HG02763 (cell line): ENCODE results near the gene IGFBPL1.
"Not testable (repeated sequence)": the region's sequence is repeated elsewhere in the genome, so short reads cannot be mapped to it uniquely, and the experiment has no call there.

ENCODE experiments used
- ATAC-seq: cut with Tn5 transposase; IDR thresholded peaks from one replicate; pipeline ENCODE4 v1.9.1; 2021; ENCODE audit warnings: mild to moderate bottlenecking, moderate library complexity; ENCODE audit not compliant: unreplicated experiment

Gene IGFBPL1

DNA sequence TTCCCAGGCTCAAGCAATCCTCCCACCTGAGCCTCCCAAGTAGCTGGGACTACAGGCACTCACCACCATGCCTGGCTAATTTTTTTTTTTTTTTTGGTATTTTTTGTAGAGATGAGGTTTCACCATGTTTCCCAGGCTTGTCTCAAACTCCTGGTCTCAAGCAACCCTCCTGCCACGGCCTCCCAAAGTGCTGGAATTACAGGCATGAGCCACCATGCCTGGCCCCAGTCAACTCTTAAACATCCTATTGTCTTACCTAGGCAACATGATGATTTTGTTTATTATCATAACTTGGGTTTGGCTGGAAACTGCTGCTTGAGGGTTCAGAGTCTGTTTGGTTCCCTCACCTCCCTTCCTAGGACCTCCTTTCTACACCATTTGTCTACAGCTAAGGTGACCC lies 25.1 kb downstream of the IGFBPL1 start:
- not testable (repeated sequence) for ATAC-seq

GRCh38 chr9:38396371-38396671 lies 27.9 kb downstream of the IGFBPL1 start:
- no peak for ATAC-seq

GRCh38 chr9:38395653-38396370 lies 28.4 kb downstream of the IGFBPL1 start:
- no peak for ATAC-seq

DNA sequence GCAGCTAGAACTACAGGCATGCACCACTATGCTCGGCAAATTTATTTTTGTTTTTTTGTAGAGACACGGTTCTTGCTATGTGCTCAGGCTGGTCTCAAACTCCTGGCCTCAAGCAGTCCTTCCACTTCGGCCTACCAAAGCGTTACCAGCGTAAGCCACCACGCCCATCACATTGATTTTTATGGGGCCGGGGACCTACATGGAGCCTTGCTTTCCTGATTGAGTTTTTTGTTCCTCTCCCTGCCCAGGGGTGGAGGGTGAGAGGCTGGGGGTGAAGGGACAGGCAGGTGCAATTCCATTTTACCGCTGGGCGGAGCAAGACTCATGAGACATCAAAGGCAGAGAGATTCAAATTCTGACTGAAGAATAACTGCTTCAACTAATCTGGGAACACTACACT lies 29.8 kb downstream of the IGFBPL1 start:
- no peak for ATAC-seq

- peak; percentile 9 for ATAC-seq
These were observed 31.0 kb downstream of the IGFBPL1 start for GRCh38 chr9:38393128-38393796.

DNA sequence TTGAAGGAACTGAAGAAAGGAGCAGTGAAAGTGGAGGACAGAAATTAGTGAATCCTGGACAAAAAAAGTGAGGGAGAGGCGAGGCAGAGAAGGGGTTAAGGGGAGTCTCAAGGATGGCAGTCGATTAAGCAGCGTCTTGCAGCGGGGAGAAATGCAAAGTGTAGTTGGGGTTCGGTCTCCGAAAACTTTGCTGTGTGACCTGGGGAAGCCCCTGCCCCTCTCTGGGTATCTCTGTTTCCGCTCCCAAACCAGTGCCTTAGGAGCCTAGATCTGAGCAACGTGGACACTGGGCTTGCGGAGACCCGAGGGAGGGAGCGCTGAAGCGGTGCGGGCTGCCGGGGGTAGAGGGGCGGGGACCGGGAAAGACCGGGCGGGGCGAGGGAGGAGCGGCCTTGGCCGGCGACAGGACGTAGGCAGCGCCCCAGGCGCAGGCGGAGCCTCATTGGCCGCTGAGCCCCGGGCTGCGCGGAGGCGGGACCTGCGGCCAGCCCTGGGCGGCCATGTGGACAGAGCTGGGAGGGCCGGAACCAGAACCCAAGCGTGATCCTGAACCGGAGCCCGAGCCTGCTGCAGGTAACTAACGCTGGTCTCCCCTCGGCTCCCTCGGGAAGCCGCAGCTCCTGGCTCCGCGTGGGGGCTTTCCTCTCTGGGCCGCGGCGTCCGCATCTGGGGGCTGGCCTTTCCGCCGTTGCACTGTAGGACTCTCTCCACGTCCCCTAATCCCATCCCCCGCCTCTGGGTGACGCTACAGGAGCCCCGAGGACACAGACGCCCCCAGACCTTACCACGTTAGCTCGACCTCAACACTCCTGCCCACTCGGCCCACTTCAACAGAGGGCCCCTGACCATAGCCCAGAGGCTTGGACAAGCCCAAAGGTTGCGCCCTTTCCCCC lies 31.8 kb downstream of the IGFBPL1 start, which contains the start of gene ALDH1B1:
ALDH1B1 (plus strand) TSS at position 468 of the 893 bp plus-strand sequence. CDS start 3,047 bp downstream, outside the sequence.
- ATAC-seq: peak; percentile 99

DNA sequence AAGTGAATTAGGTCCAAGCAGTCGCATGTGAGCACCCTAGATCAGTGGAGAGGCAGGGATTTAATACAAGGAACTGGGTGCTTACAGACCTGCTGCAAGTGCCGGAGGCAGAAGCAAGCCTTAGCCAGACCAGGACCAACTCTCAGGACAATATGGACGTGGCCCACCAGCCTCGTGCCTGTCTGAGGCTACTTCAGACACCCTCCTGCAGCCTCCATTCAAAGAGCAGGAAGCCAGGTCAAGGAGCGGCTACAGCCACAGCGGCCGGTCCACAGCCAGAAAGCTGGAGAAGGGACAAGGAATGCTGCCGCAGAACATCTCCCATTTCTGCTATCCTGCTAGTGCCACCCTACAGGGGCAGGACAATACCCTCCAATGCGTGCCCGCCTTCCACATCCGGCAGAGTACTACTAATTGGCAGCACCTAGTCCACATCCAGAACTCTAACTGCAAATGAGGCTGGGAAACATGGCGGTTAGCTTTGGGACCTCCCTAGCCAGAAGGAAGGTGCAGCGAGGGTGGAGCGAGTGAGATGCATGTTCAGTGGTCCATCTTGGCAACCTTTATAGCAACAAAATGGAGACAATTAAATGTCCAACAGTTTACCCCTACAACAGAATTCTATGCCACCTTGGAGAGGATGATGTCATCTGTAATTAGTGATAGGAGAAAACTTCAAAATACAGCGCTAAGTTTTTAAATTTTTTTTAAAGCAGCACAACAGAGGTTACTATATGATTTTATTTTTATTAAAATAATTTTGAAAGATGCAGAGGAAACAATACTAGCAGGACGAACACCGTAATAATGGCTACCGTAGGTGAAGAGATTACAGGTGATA lies 32.8 kb downstream of the IGFBPL1 start:
- no peak for ATAC-seq

DNA sequence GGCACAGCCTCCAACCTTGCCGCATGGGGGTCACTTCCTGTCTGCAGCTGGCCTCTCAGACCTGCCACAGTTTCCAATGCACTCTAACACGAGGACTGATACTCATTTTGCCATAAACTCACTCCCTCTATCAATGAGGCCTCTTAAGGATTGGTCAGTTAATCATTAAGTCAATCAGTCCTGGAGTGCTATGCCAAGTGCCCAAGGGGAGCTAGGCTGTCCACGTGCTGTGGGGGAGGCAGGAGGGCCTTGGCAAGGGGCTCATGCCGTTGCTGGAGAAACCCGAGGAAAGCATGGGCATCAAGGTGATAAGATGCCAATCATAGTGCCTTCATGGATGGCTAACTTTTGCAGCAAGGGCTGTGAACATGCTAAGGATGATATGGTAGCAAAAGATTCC lies 33.4 kb downstream of the IGFBPL1 start:
- ATAC-seq: no peak

DNA sequence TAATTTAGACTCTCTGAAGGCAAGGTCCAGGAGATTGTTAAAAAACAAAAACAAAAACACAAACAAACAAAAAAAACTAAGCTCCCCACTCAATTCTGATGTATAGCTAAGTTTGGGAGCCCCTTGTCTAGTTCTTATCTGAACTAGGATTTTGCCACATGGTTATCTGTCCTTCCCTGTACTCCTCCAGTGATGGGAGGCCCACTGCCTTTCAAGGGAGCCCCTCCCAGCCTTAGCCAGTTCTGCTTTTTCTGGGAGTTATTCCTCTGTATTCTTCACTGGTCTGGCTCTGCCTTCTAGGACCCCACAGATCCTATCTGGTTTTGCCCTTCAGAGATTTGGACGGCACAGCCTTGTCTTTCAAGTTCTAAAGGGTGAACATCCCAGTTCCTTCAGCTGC lies 33.8 kb downstream of the IGFBPL1 start:
- no peak for ATAC-seq

- no peak for ATAC-seq
These were observed 34.9 kb downstream of the IGFBPL1 start for GRCh38 chr9:38389313-38389712.

GRCh38 chr9:38388283-38389223 lies 35.7 kb downstream of the IGFBPL1 start:
- no peak for ATAC-seq

- ATAC-seq: no peak
These were observed 36.5 kb downstream of the IGFBPL1 start for GRCh38 chr9:38387751-38388150.

DNA sequence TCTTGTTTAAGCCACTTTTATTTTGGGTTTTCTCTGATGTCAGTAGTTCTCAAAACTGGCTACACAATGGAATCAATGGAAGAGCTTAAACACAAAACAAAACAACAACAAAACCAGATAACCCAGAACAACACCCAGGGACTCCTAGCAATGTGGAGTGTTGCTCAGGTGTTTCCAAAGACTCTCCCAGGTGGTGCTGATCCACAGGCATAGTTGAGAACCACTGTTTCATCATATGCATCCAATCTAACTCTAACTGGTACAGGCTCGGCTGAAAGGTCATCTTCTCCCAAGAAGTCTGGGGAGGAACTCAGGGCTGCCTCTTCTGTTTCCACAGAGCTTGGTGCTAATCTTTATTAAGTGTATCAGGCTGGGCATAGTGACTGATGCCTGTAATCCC lies 37.2 kb downstream of the IGFBPL1 start:
- no peak for ATAC-seq

- ATAC-seq: no peak
These were observed 37.8 kb downstream of the IGFBPL1 start for GRCh38 chr9:38386319-38386895.

DNA sequence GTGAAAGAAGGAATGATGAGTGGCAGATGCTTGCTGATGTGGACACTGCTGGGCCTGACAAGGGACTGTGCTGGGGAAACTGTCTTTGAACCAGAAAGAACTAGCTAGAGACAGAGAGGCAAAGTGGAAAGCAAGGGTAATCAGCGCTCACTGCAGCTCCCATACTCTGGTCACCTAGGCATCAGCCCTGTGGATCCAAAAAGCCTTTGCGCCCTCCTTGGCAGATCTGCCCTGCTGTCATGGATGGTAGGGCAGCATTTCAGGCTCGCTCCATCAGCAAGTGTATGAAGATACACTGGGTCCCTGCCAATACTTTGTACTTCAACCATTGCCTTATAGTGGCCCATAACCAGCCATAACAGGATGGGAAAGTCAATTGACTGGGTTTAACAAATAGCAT lies 38.4 kb downstream of the IGFBPL1 start:
- ATAC-seq: no peak

- no peak for ATAC-seq
These were observed 39.0 kb downstream of the IGFBPL1 start for GRCh38 chr9:38384990-38385848.

DNA sequence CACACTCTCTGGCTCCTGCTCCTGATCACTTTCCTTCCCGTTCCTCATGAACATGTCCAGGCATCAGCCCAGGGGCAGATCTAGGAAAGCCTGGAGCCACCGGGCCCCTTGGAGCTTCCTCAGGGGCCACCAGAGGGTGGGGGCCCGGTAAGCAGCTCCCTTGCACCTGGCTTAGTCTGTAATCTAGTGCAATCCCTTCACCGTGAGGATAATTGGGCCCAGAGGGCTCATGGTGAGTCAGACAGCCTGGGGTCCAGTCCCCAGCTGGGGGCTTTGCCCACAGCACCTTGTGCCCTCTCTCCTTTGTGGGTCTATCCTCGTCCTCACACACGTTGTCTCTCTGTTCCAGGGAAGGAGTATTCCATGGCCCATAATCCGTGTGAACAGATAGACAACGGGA lies 42.1 kb downstream of the IGFBPL1 start:
- ATAC-seq: no peak

DNA sequence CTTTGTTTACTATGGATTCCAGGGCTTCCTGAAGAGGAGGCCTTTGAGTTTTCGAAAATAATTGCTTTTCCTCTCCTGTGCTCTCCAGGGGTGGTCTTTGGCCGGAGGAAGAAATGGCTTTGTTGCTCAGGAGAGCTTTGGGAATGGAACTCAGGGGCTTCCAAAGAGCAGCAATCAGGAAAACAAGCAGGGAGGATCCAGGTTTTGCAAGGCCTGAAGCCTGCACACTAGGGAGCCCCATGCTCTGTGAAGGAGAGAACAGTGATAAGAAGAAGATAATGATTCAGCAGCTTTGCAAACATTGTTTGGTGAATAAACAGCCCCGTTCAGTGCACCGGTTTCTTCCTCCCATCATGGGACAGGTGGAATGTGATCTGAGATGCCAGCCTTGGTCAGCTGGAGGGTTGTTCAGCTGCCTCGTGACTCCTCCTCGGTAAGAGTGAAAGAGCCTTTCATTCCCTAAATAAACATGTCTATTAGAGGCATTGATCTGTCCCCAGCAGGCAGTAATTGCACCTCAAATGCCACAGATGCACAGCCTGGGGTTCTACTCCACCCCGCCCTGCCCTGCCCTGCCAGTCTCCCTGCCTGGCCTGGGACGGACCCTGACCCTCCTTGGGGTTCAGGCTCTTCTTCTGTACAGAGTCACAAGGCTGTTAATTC lies 43.3 kb downstream of the IGFBPL1 start:
- no peak for ATAC-seq
